Choroid plexus epithelial cell (primary cell): ENCODE measurements around the gene SPRY4.
A peak's percentile ranks its signal among the peaks of the same experiment; 100 is the strongest.
"Not testable (repeated sequence)": the region's sequence is repeated elsewhere in the genome, so short reads cannot be mapped to it uniquely, and the experiment has no call there.

Experiments used
- DNase-seq: peaks from one replicate; pipeline ENCODE4 v3.0.0-alpha.2; 2010; ENCODE audit warnings: low read depth
- H3K4me3 ChIP-seq: 2 replicates; pipeline ENCODE4 v1.5.1; 2011; ENCODE audit warnings: low read depth, mild to moderate bottlenecking, control low read depth, low read length, moderate library complexity
- TF ChIP-seq, protein P1 (sequence below): conservative IDR thresholded peaks from 2 replicates; pipeline ENCODE4 v1.5.1; 2011; ENCODE audit warnings: low read depth, mild to moderate bottlenecking, control low read depth, inconsistent platforms, low read length, moderate library complexity

SPRY4 gene

DNA sequence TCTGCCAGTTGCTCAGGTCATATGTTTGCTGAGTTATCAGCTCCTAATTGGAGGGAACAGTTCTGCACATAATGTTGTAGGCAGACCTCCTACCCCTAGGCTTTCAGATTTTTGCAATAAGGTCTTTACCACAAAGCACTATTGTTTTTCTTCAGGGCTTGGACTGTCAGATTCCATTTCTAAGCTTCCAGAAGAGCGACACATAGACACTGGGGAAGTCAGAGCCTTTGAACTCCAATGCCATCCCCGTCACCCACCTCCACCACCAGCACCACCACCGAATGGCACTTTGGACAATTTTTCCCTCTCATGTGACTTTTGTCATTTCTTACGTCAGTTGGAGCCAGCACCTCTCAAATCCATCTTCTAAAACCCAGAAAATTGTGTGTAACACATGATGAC is 28.3 kb upstream of the SPRY4 start:
- no peak overlapping the region for H3K4me3 ChIP-seq
- DNase-seq = no peak
- TF ChIP-seq, protein P1, sequence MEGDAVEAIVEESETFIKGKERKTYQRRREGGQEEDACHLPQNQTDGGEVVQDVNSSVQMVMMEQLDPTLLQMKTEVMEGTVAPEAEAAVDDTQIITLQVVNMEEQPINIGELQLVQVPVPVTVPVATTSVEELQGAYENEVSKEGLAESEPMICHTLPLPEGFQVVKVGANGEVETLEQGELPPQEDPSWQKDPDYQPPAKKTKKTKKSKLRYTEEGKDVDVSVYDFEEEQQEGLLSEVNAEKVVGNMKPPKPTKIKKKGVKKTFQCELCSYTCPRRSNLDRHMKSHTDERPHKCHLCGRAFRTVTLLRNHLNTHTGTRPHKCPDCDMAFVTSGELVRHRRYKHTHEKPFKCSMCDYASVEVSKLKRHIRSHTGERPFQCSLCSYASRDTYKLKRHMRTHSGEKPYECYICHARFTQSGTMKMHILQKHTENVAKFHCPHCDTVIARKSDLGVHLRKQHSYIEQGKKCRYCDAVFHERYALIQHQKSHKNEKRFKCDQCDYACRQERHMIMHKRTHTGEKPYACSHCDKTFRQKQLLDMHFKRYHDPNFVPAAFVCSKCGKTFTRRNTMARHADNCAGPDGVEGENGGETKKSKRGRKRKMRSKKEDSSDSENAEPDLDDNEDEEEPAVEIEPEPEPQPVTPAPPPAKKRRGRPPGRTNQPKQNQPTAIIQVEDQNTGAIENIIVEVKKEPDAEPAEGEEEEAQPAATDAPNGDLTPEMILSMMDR = no peak

DNA sequence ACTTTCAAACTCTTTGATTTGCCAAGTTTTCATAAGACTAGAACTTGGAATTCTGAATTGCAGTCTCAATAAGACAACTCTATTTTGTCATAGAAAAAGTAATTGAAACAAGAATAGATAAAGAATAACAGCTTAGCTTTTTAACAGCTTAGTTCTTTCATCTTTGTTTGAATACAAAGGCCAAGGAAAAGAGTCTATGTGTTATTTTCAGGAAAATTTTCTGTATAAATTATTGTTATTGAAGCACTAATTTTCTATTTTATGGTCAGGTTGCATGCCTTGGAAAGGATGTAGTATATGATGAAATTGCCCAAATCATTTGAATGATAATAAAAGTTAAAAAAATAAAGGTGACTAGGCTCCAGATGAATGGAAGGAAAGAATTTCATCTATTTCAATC is 25.2 kb upstream of the SPRY4 start:
- H3K4me3 ChIP-seq = no peak overlapping the region
- TF ChIP-seq, protein P1 = no peak
- DNase-seq = no peak

DNA sequence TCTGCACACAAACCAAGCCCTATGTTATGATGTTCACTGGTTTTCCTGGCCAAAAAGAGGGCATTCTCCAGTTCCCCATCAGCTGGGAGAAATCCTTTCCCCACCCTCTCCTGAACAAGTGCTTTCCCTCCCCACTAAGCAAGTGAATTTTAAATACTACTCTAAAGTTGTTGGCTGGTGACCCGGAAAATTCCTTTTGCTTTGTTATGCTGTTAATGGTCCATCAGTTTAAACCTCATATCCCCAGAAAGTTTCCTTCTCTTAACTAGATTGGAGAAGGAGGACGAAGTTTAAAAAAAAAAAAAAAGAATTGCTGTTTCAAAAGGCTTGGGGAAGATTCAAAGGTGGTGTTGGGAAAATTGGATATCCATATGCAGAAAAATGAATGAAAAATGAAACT is 21.9 kb upstream of the SPRY4 start:
- H3K4me3 ChIP-seq = no peak overlapping the region
- TF ChIP-seq, protein P1 = no peak
- DNase-seq = no peak

DNA sequence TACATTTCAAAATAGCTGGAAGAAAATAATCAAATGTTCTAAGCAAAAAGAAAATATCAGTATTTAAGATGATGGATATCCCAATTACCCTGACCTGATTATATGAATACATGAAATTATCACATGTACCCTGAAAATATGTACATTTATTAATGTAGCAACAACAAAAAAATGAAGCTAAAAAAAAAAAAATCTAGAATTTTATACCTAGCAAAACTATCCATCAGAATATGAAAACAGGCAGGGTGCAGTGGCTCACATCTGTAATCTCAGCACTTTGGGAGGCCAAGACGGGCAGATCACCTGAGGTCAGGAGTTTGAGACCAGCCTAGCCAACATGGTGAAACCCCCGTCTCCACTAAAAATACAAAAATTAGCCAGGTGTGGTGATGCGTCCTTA is 20.1 kb upstream of the SPRY4 start:
- DNase-seq, H3K4me3 ChIP-seq: not testable (repeated sequence)

DNA sequence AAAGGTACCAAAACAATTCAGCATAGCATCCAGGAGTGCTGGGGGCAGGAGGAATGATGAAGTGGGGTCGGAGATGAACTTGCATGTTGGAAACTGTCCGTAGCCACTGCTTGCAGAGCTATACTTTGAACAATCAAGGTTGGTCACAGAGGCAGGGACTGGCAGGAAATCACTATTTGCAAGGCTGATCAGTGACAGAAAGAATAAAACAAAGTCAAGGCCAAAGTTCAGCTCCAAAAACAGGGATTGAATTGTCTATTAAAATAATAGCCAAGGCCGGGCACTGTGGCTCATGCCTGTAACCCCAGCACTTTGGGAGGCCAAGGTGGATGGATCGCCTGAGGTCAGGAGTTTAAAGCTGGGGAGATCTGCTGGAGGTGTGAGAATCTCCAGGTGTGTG is 18.7 kb upstream of the SPRY4 start:
- no peak overlapping the region for H3K4me3 ChIP-seq
- TF ChIP-seq, protein P1 = no peak
- DNase-seq = no peak

DNA sequence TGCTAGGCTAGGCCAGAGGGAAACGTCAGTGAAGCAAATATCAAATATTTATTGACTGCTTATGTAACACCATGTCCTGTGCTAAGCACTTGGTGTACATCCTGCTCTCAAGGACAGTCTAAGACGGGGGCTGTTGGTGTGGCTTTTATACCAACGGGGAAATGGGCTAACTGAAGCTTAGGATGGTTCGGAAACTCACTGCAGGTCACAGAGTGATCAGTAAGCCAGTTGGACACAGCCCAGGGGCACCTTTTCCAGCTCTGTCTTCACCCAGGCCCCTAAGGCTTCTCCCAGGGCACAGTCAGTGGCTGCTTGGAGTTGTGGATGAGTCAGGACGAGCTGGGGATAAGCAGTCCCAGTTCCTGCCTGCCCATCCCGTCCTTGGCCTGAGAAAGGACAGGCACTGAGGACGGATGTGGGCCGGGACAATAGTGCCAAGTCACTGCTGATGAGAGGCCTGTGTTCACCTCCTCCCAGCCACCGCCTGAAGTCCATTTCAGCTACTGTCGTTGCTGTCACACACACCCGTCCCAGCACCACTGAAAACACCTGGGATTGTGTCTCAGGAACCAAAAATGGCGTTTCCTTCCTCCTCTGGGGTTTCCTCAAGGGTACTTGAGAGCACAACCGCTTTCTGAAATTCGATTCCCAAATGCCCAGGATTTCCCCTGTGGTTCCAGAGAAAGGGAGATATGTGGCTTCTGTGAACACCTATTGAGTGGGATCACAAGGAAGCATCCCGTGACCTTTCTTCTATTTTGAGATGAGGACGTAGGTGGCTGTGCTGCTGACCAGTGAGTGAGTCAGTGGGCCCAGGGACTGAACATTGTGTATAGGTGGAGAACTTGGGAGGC is 17.5 kb upstream of the SPRY4 start:
- DNase-seq = peak; percentile 56
- no peak overlapping the region for H3K4me3 ChIP-seq
- TF ChIP-seq, protein P1 = no peak

DNA sequence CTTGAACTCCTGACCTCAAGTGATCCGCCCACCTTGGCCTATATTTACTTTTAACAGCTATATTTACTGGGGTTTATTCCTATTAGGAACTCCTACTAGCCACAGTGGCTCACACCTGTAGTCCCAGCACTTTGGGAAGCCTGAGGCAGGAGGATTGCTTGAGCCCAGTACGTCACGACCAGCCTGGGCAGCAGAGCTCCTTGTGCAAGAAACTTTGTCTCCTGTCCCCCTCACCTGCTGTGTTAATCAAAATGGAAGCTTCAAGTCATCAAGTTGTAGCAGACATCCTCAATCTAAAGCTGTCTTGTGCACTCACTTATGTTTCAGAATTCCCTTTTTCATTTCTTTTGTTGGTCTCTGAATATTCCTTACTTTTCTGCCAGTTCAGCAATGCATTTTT is 15.0 kb upstream of the SPRY4 start:
- H3K4me3 ChIP-seq = no peak overlapping the region
- no peak for DNase-seq
- TF ChIP-seq, protein P1 = no peak
